Stimulated activated CD8-positive, alpha-beta memory T cell treated with anti-CD3 and anti-CD28 coated beads, Interleukin-12 subunit alpha, Interleukin-12 subunit beta, amount 100 ng/mL, for 24 hours (primary cell): ENCODE data around the gene ST3GAL5.
A peak's percentile ranks its signal among the peaks of the same experiment; 100 is the strongest.
"Not testable (repeated sequence)": the region's sequence is repeated elsewhere in the genome, so short reads cannot be mapped to it uniquely, and the experiment has no call there.

Source experiments
- DNase-seq: peaks from one replicate; pipeline ENCODE4 v3.0.0-alpha.2; 2020; ENCODE audit errors: extremely low read depth

Gene ST3GAL5

GRCh38 chr2:85888684-85889626, at the start of gene ST3GAL5:
ST3GAL5 (minus strand) TSS chr2:85888990; CDS start chr2:85888905, 85 bp downstream.
- DNase-seq, result peak; percentile 82

- DNase-seq, result no peak
Measured at GRCh38 chr2:85938456-85938855, 49.7 kb upstream of the ST3GAL5 start.

- no peak for DNase-seq
Measured at GRCh38 chr2:85937069-85937439, 48.3 kb upstream of the ST3GAL5 start.

DNA sequence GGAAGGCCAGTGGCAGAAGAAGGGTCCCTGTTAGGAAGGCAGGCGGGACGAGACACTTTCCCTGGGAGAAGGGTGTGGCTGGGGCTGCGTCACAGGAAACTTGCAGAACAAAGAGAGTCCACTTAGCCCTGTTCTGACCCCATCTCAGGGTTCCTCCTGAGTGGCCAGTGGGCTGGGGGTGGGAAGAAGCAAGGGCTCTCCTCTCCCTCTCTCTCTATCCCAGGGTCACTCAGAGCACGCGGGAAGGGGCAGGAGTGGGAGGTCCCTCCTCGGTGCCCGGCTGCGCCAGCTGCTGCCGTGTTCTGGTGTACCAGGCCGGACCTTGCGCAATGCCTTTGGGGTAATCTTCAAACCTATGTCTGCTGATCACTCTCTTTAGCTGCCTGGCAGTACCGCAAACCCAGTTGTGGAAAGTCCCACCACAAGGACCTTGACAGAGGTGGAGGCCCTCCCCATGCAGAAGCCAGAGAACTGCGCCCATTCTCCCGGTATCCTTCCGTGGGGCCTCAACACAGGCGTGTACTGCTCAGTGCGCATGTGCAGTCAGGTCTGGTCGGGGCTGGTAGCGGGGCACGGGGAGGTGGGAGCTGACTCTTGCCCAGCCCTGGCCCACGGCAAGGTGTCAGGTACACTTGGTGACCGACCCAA, 47.8 kb upstream of the ST3GAL5 start:
- no peak for DNase-seq

DNA sequence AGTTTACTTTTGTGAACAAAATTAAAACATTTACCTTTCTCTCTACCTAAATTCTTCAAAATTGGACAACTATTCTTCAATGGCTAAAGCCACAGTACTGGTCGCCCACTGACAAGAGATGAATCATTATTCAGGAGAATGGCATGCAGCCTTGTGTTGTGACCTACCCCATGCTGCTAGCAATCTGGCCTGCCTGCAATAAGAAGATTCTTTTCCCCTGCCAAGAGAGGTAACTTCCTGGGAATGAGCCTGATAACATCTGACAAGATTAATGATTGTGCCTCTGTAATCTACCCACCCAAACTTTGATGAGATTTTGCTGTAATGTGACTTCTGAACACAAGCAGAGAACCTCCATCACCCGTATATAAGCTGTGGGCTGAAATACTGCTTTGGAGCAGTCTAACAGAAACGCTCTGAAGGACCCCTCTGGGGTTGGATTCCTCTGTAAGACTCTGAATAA, 47.0 kb upstream of the ST3GAL5 start:
- no peak for DNase-seq

GRCh38 chr2:85935170-85935745, 46.5 kb upstream of the ST3GAL5 start:
- DNase-seq, result no peak

DNA sequence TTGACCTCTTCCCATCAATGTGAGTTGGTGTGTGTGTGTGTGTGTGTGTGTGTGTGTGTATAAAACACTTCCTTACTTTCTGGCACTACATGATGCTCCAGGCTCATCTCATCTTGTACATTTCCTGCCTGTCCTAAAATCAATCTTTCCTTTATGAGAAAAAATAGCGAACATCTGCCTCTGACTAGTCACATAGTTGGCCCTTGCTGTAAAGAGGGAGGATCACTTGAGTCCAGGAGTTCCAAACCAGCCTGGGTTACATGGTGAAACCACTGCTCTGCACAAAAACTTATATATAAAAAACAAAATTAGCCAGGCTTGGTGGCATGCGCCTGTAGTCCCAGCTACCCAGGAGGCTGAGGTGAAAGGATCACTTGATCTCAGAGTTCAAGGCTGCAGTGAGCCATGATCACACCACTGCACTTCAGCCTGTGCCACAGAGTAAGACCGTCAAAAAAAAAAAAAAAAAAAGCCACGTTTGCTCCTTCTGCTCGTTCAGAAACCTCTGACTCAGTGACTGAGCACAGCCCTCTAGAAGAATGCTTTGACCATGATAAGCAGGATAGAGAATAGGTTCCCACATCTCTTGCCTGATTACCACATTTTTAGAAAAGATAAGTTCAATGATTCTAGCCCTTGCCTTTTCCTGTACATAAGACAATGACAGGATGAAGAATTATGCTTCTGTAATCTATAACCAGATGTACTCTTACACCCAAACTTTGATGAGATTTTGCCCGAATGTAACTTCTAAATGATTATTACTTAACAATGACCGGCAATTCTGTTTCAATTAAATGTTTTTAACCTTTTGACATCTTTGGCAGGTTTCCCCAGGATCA, 45.2 kb upstream of the ST3GAL5 start:
- no peak for DNase-seq

DNA sequence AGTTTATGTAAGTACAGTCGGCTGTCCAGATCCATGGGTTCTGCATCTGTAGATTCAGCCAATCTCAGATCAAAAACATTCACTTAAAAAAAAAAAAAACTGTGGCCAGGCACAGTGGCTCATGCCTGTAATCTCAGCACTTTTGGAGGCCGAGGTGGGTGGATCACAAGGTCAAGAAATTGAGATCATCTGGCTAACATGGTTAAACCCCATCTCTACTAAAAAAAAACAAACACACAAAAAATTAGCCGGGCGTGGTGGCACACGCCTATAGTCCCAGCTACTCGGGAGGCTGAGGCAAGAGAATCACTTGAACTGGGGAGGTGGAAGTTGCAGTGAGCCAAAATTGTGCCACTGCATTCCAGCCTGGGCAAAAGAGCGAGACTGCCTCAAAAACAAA, 42.4 kb upstream of the ST3GAL5 start:
- not testable (repeated sequence) for DNase-seq

- DNase-seq, result no peak
Measured at GRCh38 chr2:85930129-85931124, 41.6 kb upstream of the ST3GAL5 start.

DNA sequence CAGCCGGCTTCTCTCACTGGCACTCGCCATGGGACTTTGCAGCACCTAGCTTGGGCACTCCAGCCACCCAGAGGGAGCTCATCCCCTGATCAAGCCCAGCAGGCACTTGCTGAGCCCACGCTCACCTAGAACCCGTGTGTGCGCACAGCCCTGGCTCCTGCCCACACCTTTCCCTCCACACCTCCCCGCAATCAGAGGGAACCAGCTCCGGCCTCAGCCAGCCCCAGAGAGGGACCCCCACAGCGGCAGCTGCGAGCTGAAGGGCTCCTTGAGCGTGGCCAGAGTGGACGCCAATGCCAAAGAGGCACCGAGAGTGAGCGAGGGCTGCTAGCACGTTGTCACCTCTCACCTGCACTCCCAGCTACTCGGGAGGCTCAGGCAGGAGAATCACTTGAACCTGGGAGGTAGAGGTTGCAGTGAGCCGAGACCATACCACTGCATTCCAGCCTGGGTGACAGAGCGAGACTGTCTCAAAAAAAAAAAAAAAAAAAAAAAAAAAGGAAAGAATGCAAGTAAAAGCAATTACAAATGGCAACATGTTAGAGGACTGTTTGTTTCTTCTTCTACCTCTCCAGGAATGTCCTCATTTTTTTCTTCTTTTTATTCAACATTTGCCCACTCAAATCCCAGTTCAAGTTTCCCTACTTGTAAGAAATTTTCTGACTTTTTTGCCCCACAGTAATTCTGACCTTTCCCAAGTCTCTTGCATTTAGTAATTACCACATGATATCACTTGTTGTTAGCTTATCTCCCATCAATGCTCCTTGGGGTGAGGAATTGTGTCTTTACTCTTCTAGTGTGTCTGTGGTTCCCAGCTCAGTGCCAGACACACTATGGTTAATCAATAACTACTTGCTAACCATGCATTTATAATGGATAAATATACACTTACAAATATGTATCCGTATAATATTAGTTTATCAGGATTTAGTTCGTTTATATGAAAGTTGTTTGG, 40.6 kb upstream of the ST3GAL5 start:
- DNase-seq, result no peak

DNA sequence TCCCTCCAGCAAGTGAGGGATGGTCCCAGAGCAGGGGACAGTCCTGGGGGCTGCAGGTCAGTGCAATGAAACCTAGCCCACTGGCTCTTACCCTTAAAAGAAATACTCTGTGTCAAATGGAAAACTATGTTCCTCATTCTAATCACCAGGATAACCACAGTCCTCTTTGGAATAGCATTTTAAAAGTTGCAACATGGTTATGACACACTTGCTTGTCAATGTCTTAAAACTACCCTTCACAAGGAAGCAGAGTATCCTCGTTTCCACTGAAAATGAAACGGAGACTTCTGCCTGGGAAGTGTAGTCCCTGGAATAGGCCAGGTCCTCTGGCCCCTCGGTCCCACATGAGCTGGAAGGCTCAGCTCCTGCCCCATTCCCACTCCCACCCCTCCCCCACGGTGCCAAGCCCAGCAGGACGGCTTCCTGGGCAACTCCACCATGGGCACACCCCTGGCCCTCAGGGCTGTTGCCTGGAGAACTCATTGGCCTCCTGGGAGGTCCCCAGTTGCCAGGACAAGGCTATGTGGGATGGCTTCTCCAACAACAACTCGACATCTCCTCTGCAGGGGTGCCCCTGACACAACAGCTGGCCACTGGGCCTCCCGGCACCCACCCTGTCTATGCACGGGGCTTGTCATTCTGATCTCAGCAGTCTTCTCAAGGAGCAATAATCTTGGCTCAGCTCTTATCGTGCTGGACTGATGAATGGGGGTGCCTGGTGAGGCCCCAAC, 38.3 kb upstream of the ST3GAL5 start:
- no peak for DNase-seq

DNA sequence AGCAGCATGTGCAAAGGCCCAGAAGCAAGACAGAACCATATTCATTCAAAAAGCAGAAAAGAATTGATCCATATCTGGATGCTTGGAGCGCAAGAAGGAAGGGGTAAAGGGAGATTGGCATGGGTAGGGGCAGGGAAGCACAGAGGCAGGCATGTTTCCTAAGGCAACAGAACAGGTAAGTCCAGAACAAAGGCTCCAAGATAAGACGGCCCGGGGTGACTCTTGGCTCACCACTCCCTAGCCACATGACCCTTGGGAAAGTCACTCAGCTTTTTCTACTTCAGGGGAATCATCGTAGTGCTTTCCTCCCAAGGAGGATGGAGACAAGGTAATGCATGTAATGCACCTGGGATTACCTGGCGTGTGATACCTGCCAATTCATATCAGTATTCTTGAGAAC, 37.7 kb upstream of the ST3GAL5 start:
- no peak for DNase-seq

DNA sequence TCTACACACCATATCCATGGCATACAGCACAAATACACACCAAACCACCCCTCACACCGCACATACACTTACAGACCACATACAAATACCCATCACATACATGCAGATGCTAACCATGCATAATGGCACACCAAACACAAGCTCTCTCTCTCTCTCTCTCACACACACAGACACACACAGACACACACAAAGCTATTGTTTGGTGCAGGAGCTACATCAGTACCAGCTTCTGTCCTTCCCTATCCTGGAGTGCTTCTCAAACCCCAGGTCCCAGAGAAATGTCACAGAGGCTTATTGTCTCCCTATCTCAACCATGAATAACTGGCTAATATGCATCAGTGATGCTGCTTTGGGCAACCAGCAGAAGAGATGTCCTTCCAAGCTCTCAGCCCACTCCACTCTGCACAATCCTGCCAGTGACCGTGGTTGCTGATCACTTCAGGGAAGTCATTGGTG, 36.5 kb upstream of the ST3GAL5 start:
- no peak for DNase-seq

- no peak for DNase-seq
Measured at GRCh38 chr2:85924522-85924921, 35.7 kb upstream of the ST3GAL5 start.

- no peak for DNase-seq
Measured at GRCh38 chr2:85922199-85922598, 33.4 kb upstream of the ST3GAL5 start.

- no peak for DNase-seq
Measured at GRCh38 chr2:85921659-85922058, 32.9 kb upstream of the ST3GAL5 start.

GRCh38 chr2:85920810-85921545, 32.2 kb upstream of the ST3GAL5 start:
- DNase-seq, result no peak
